Body of pancreas (tissue), 4 donors: ENCODE results near the gene COL23A1.

Source experiments
- POLR2A ChIP-seq, 3 donors: fragments of 450-650 bp; IDR thresholded peaks; one replicate each; pipeline ENCODE4 v1.6.1; 2016; ENCODE audit warnings: antibody characterized with exemption in 3 of 3, mild to moderate bottlenecking in 2 of 3
- TF ChIP-seq, protein P1 (sequence below), 7 experiments: fragments of 450-650 bp in 4 of 7; fragments of 200-600 bp in 3 of 7; sonication (generic) in 3 of 7; IDR thresholded peaks; one replicate each; pipeline ENCODE4 v1.5.1; 2016 to 2019; ENCODE audit warnings: antibody characterized with exemption in 7 of 7

DNA sequence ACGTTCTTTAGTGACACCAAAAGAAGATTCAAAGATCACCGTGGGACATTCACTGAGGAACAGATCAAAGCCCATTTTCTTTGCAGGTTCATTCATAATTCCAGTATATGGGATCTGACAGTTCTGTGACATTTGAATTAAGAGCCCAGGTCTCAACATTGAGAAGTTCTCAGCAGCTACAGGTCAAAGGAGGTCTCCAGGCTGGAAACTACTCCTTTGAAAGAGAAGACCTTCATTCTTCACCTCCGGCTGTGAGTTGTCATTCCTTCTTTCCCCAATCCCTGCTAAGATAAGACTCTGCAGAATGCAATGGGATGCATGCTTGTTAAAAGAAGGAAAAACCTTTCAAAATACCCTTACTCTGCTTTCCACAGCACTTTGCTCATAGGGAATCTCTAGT, 79.0 kb downstream of the COL23A1 start:
- no peak for TF ChIP-seq POLR2A (IDR thresholded peaks at IDR 0.05)
- TF ChIP-seq, protein P1, sequence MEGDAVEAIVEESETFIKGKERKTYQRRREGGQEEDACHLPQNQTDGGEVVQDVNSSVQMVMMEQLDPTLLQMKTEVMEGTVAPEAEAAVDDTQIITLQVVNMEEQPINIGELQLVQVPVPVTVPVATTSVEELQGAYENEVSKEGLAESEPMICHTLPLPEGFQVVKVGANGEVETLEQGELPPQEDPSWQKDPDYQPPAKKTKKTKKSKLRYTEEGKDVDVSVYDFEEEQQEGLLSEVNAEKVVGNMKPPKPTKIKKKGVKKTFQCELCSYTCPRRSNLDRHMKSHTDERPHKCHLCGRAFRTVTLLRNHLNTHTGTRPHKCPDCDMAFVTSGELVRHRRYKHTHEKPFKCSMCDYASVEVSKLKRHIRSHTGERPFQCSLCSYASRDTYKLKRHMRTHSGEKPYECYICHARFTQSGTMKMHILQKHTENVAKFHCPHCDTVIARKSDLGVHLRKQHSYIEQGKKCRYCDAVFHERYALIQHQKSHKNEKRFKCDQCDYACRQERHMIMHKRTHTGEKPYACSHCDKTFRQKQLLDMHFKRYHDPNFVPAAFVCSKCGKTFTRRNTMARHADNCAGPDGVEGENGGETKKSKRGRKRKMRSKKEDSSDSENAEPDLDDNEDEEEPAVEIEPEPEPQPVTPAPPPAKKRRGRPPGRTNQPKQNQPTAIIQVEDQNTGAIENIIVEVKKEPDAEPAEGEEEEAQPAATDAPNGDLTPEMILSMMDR (IDR thresholded peaks at IDR 0.05): no peak
